NCI-H1417 (cell line): ENCODE measurements around the gene CXCR5.

ENCODE experiments used
- DNase-seq, 3 experiments: peaks; one replicate each; lab custom pipeline; 2025; lab: John Stamatoyannopoulos, UW

The CXCR5 gene

DNA sequence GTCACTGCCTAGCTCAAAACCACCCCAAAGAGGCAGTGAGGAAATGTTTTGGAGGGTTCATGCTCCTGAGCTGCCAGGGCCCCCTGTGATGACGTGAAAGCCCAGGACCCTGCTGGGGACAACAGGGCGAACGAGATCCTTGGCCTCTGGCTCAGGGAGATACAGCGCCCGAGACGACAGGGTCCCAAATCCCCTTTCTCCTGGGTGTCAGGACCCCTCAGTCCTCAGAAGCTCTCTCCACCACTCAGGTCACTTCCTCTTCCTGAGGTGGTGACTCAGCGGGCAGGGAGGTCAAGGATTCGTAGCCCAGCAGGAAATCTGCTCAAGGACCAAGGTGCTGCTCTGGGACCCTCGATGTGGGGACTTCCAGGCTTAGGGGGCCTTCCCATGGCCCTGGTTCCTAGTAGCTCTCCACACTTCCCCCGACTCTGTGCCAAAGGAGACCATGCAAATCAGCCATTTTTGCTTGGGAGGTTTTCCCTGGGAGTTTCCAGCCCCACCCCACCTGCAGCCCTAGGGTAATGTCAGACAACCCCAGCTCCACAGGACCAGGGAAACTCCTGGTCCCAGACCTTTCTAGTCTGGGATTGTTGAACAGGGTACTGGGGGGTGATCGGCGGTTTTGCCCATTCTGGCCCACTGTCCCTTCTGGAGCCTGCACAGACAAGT, 29.2 kb downstream of the CXCR5 start:
- no peak for DNase-seq

- DNase-seq = peak in 1 of 3 experiments; percentile 13
Observed at GRCh38 chr11:118913411-118914125, 29.9 kb downstream of the CXCR5 start.

DNA sequence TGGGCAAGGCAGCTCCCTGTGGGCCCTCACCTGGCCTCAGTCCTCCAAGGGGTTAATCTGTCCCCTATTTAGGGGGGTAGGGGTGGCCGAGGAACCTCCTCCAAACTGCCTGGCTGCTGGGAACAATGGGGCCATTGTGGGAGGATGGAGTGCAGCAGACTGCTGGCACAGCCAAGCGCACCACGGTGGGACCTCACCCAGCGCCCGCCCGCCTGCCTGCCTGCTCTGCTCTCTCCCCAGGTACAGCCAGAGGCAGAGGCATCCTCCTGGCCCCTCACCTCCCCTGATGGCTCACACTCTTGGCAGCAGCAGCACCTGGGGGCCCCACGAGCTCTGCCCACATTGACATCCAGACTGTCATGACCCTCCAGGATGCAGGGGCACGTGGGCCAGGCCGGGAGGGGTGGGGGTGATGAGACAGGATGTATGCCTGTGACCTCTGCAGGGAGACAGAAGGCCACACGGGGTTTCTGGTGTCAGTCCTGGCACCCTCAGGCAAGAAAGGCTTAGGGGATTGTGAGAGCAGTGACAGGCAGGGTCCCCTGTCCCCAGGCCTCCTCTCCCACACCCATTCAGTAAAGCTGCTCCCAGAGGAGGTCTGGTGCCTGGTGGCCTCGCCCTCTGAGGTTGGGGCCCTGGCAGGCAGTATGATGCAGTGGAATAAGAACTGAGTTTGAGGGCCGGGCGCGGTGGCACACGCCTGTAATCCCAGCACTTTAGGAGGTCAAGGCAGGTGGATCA, 30.7 kb downstream of the CXCR5 start:
- DNase-seq = peak in 2 of 3 experiments; percentile 23 to 50

DNA sequence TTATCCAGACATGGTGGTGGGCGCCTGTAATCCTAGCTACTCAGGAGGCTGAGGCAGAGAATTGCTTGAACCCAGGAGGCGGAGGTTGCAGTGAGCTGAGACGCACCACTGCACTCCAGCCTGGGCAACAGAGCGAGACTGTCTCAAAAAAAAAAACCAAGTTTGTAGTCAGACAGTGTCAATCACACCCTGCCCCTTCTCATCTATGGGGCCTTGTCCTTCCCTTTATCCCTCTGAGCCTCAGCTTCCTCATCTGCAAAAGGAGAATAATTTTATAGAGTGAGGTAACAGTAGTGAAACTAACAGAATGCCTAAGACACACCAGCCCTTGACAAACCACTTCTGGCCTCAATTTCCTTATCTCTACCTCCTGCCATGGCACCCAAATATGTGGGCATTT, 31.3 kb downstream of the CXCR5 start:
- no peak for DNase-seq

- no peak for DNase-seq
Observed at GRCh38 chr11:118915396-118915795, 31.7 kb downstream of the CXCR5 start.

- DNase-seq = no peak
Observed at GRCh38 chr11:118915941-118916841, 32.5 kb downstream of the CXCR5 start.

DNA sequence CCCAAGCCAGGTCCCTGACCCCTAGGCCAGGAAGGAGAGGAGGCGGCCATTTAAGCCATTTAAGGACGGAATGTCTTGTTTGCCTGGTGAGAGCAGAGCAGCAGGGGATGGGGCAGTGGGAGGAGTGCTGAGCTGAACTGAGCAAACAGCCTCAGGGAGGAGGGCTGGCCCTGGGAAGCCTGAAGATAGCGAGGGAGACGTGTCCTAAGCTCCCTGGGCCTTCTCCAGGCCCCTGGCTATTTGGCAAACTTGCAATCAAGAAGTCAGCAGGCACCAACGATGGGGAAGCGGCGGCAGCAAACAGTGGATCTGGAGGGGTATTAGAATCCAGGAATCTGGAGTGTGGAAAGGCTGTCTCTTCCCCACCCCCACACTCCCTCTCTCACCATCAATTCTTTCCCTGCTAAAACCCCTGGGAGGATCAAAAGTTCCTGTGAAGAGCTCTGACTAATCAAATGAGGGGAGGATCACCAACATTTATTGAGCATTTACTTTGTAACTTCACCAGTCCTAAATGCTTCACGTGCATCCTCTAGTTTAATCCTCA, 33.2 kb downstream of the CXCR5 start:
- peak in 2 of 3 experiments; percentile 67 to 84 for DNase-seq

DNA sequence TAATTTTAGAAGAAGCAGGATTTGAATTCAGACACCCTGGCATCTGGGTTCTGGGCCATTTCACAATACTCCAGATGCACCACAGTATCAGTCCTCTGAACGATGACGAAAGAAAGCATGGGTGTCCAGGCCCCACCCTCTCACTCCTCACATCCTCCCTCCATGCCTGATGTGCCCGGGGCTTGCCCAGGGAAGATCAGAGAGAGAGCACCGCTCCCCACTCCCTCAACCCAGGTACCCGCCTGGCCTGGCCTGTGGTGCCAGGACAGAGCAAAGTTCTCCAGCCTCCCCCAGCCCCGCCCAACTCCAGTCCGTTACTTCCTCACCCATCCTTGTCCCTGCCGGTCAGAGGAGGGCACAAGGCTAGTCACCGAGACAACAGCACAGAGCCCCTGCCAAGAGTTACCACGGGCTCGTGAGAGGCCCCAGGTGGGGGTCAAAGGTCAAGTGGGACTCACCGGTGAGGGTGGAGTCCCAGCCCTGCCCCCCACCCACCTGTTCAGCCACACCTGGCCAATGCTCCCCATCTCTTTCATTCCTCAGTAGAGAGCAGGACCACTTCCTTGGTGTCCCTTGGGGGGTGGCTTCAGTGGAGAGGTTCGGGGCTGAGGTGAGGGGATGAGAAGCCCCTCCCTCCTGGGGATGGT, 33.9 kb downstream of the CXCR5 start:
- peak in 1 of 3 experiments; percentile 85 for DNase-seq

DNA sequence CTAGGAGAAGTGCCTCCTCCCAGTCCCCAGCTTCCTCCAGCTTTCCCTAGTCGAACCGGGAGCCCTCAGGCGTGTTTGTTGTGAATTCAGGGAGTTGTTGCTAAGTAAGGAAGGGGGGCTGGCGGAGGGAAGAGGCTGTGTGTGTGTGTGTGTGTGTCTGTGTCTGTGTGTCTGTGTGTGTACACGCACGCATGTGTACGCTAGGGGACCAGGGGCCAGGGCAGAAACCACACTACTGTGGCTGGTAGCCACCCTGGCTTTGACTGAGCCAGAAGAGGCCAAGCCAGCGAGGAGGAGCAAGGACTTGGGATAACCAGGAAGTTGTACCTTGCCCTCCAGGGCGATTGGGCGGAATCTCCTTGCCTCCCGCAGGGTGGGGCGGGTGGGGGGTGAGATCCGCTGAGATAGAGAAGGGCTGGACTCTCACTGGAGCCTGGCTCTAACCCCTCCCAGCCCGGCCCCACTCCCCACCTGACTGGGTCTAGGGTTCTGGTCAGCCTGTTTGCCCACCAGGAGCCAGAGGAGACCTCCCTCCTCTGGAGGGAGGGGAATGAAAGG, 34.5 kb downstream of the CXCR5 start:
- DNase-seq = peak; percentile 25 to 89 (median 86)

- peak; percentile 5 to 82 (median 74) for DNase-seq
Observed at GRCh38 chr11:118918686-118919280, 35.1 kb downstream of the CXCR5 start.

DNA sequence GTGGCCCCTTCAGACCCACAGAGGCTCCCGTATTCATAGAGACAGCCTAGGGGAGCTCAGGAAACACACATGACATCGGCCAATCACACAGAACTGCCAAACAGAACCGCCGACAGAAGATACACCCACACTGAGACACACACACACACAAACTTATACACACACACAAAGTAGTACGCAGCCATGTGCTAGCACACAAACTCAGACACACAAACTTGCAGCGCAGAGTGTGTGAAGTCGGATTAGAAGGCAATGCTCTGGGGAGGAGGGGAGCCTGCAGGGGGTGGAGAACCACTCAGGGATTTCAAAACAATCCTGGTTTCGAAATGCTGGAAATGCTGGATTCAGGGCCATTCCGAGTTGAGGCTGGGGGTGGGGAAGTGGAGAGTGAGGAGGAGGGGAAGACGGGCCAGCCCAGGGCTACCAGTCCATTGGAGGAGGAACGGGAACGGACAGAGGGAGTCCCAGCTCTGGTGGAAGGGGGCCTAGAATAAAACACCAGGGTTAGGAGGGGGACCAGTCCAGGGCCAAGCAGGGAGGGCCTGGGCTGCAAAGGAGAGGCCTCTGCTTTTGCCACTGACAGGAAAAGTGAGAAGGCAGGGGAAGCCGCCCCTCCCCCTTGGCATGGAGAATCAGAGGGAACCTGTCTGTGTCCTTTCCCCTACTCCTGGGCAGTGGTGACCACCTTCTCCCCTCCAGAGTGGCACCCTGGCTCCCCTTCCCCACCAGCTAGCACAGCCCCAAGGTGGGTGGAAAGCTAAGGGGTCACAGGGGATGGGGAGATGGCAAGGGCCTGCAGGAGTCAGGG, 37.6 kb downstream of the CXCR5 start:
- no peak for DNase-seq

GRCh38 chr11:118921929-118922744, 38.4 kb downstream of the CXCR5 start:
- peak in 2 of 3 experiments; percentile 31 to 48 for DNase-seq

DNA sequence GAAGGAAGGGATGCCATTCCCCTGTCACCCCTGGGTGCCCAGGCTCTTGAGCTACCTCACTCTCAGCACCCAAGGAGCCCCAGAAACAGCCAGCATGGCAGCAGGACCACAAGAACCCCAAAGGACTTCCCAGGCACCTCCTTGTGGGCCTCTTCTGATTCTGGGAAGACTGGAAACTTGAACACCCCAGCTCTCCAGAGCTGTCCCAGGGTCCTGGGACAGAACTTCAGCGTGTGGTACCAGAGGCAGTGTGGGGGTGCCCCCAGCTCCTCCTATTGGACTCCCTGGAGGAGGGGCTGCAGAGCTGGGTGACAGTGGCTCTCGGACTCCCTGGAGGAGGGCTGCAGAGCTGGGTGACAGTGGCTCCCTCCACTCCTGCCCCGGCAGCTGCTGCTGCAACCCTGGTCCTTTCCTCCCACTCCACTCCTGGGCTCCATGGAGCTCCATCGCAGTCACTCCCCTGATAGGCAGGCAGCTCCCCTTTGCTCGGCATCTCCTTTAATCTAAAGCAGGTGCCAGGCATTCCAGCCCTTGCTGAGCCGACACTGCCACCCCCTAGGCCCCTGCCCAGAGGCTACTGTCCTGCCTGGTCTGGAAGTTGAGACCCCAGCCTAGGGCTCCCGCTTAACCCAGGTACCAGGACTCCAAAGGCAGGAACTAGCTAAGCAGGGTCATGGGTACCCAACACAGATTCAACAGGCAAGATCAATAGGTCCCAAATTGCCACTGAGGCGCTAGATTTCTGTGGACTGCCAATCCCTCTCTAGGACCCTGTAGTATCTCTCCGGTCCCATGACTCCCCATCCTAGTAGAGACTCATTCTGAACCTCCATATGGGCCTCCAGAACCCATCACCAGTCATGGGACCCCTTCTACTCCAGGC, 39.3 kb downstream of the CXCR5 start:
- no peak for DNase-seq

DNA sequence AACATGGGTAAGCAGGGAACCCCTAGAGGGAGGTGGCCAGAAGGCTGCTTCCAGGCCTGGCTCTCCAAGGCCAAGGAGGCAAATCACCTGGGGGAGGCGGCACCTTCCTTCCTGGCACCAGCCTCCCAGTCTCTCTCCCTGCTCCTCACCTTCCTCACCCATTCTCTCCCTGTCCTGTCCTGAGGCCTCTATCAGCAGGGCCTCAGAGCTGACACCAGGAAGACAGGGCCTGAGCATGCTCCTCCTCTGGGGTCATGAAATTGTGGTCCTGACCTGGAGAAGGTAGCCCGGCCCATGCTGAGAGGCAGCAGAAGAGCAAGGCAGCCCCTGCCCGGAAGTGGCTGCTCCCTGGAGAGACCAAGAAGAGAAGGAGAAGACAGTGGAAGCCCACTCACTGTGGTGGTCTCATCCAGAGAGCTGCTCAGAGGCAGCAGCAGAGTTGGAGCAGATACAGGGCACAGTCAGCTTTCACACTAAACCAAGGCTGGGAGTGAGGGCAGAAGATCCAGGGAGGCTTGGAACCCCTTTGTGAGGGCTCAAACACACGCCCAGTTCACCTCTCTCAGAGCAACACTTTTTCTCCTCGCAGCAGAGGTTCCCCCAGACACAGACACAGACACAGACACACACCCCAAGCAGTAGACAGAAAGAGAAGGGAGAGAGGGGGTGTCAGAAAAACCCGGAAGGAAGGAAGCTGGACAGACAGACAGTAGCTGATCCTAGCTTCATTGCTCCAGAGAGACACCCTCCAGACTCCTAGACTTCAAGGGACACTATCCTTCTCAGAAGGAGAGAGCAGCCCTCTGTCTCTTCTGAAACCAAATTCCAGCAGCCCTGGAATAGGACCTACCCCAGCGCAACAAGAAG, 40.3 kb downstream of the CXCR5 start:
- DNase-seq = no peak

DNA sequence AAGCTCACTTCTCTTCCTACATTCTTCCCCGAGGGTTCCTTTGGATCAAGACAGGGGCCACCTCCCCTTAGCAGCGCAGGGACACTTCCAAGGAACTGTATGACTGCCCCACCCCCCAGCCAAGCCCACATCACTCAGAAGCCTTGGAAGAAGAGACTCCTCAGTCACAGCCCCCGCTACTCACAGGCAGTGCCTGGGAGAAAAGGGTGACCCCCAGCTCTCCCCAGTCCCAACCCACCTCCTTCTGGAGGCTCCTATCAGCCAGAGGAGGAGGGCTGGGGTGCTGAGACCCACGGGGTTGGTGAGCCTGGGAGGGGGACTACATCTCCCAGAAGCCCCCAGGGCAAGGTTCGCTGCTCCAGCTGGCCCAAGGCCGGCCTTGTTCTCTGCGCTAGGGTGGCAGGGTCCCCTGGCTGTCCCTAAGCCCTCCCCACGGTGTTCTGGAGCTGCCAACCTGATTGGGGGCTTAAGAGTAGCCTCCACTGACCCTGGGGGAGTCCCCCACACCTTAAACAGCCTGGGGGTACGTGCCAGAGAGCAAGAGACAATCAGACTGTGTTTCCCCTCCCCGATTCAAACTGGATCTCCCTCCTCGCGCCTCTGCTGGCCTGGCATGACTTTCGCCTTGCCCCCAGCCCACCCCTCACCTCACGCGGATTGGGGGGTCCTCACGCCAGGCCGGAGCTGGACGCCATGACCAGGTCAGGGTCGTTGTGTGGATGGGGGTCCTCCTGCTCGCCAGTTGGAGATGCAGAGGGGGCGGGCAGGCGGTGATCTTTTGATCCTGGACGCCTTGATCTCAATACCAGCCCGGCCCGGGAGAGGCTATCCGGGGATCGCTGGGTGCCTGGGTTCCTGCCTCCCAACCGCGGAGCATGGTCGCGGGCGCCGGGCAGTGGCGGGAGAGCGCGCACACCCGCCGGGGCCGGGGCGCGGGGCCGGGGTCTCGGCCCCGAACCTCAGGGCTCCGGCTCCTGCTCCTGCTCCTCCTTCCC, 41.2 kb downstream of the CXCR5 start:
- DNase-seq = peak; percentile 26 to 66 (median 64)
